A549 (cell line): ENCODE results near the gene FZD4. TPM values are rescaled to one million over a fixed set of nuclear protein-coding genes. Genes with fewer than 3 reads are reported as not detected.

Source experiments
- ATAC-seq, 2 experiments: fragments of 200-7000 bp in 1 of 2; fragments of >200 bp in 1 of 2; cut with Nextera tagmentation in 1 of 2; cut with Tn5 transposase in 1 of 2; 3 replicates each; pipeline versions ENCODE4 v1.8.0 to v1.9.1; 2018 to 2020; ENCODE audit warnings: mild to moderate bottlenecking in 1 of 2, moderate library complexity in 1 of 2
- CTCF ChIA-PET: fragments of 300-600 bp; sonication (Branson Sonifier 250); formaldehyde crosslinking; extraction: SDS; loops from one replicate; lab custom pipeline; 2021; ENCODE audit warnings: antibody characterized with exemption, inconsistent platforms; lab: Yijun Ruan, JAX
- POLR2A ChIA-PET: fragments of 350-600 bp; formaldehyde crosslinking; extraction: SDS; loops from one replicate; lab custom pipeline; 2021; ENCODE audit warnings: antibody characterized with exemption, inconsistent platforms; lab: Yijun Ruan, JAX
- DNase-seq, 2 experiments: peaks; one replicate each; pipeline versions ENCODE4 v3.0.0 to v3.0.0-alpha.2; 2011 to 2016; ENCODE audit warnings: low read depth in 1 of 2, low spot score in 1 of 2
- FAIRE-seq: peaks from 2 replicates; lab custom pipeline; 2011; peaks lifted over from hg19 to GRCh38; lab: Jason Lieb, UNC
- H3K27ac ChIP-seq, 2 experiments: fragments of >200 bp; sonication (Bioruptor Twin); formaldehyde crosslinking; 3 replicates each; pipeline ENCODE4 v1.5.1; 2016 to 2017
- H3K4me1 ChIP-seq: fragments of >200 bp; sonication (Bioruptor Twin); formaldehyde crosslinking; 3 replicates; pipeline ENCODE4 v1.6.1; 2016
- H3K4me2 ChIP-seq: fragments of >200 bp; sonication (Bioruptor Twin); formaldehyde crosslinking; 3 replicates; pipeline ENCODE4 v1.6.1; 2016
- H3K4me3 ChIP-seq: fragments of >200 bp; sonication (Bioruptor Twin); formaldehyde crosslinking; 3 replicates; pipeline ENCODE4 v1.5.1; 2016
- H3K9me3 ChIP-seq: fragments of >200 bp; sonication (Bioruptor Twin); formaldehyde crosslinking; 3 replicates; pipeline ENCODE4 v1.6.1; 2016
- ATOH8 ChIP-seq: fragments of 250-450 bp; sonication (Bioruptor Pico); IDR thresholded peaks from 2 replicates; pipeline ENCODE4 v1.5.0; 2020; ENCODE audit warnings: low read depth, mild to moderate bottlenecking, moderate library complexity
- BCL3 ChIP-seq: fragments of >200 bp; sonication (Bioruptor Twin); formaldehyde crosslinking; IDR thresholded peaks from 3 replicates; pipeline ENCODE4 v1.6.1; 2016
- BHLHE40 ChIP-seq: IDR thresholded peaks from 2 replicates; pipeline ENCODE4 v1.6.1; 2012; ENCODE audit warnings: low read depth, low read length, inconsistent platforms
- E2F6 ChIP-seq: IDR thresholded peaks from 2 replicates; pipeline ENCODE4 v1.6.1; 2012; ENCODE audit warnings: low read depth, borderline replicate concordance
- EHMT2 ChIP-seq: fragments of 200-600 bp; sonication (generic); IDR thresholded peaks from 2 replicates; pipeline ENCODE4 v1.6.1; 2016; ENCODE audit warnings: antibody characterized with exemption, low read depth, mild to moderate bottlenecking, moderate library complexity
- FOXS1 ChIP-seq: fragments of 250-450 bp; sonication (Bioruptor Pico); IDR thresholded peaks from 2 replicates; pipeline ENCODE4 v1.5.0; 2020; ENCODE audit warnings: mild to moderate bottlenecking, moderate library complexity
- HES2 ChIP-seq: fragments of >200 bp; sonication (Bioruptor Twin); formaldehyde crosslinking; IDR thresholded peaks from 2 replicates; pipeline ENCODE4 v1.6.1; 2016
- HEYL ChIP-seq: fragments of 250-450 bp; sonication (Bioruptor Pico); IDR thresholded peaks from 2 replicates; pipeline ENCODE4 v1.8.0; 2021; ENCODE audit warnings: mild to moderate bottlenecking, moderate library complexity
- HMGXB4 ChIP-seq: fragments of 250-450 bp; sonication (Bioruptor Pico); IDR thresholded peaks from 2 replicates; pipeline ENCODE4 v1.5.0; 2021; ENCODE audit warnings: mild to moderate bottlenecking, moderate library complexity, borderline replicate concordance
- HOXA7 ChIP-seq: fragments of 250-450 bp; sonication (Bioruptor Pico); IDR thresholded peaks from 2 replicates; pipeline ENCODE4 v1.5.0; 2020; ENCODE audit warnings: mild to moderate bottlenecking, moderate library complexity
- MAFK ChIP-seq: fragments of 450-650 bp; IDR thresholded peaks from 2 replicates; pipeline ENCODE4 v1.6.1; 2014; ENCODE audit not compliant: partially characterized antibody
- MAX ChIP-seq: IDR thresholded peaks from 2 replicates; pipeline ENCODE4 v1.6.1; 2012
- MAZ ChIP-seq: fragments of 150-350 bp; IDR thresholded peaks from 2 replicates; pipeline ENCODE4 v1.6.1; 2014; ENCODE audit warnings: antibody characterized with exemption, low read depth, low read length, borderline replicate concordance
- MYC ChIP-seq: IDR thresholded peaks from 2 replicates; pipeline ENCODE4 v1.6.1; 2012; ENCODE audit warnings: mild to moderate bottlenecking, inconsistent platforms, low read length, improper control_type of control experiment, borderline replicate concordance
- NFE2L2 ChIP-seq: fragments of 150-350 bp; conservative IDR thresholded peaks from 2 replicates; pipeline ENCODE4 v1.6.1; 2014; ENCODE audit warnings: low read length
- NR3C1 ChIP-seq: fragments of >200 bp; sonication (Bioruptor Twin); formaldehyde crosslinking; IDR thresholded peaks from 3 replicates; pipeline ENCODE4 v1.6.1; 2017
- POLR2A ChIP-seq: IDR thresholded peaks from 2 replicates; pipeline ENCODE4 v1.6.1; 2012; ENCODE audit warnings: mild to moderate bottlenecking, low read length
- POLR2AphosphoS2 ChIP-seq: conservative IDR thresholded peaks from 2 replicates; pipeline ENCODE4 v1.6.1; 2012; ENCODE audit warnings: low read length, improper control_type of control experiment, inconsistent platforms
- RARB ChIP-seq: fragments of 250-450 bp; sonication (Bioruptor Pico); IDR thresholded peaks from 2 replicates; pipeline ENCODE4 v1.8.0; 2021; ENCODE audit warnings: mild to moderate bottlenecking, moderate library complexity
- REST ChIP-seq: fragments of 200-600 bp; sonication (generic); IDR thresholded peaks from 2 replicates; pipeline ENCODE4 v1.6.1; 2016; ENCODE audit warnings: antibody characterized with exemption, mild to moderate bottlenecking, moderate library complexity
- RFX5 ChIP-seq: fragments of 450-650 bp; IDR thresholded peaks from 2 replicates; pipeline ENCODE4 v1.7.1; 2014; ENCODE audit warnings: antibody characterized with exemption, mild to moderate bottlenecking, moderate library complexity
- RNF2 ChIP-seq: fragments of 200-600 bp; sonication (generic); IDR thresholded peaks from 2 replicates; pipeline ENCODE4 v1.6.1; 2016; ENCODE audit warnings: low read depth, mild to moderate bottlenecking, antibody characterized with exemption, moderate library complexity, borderline replicate concordance
- SMC3 ChIP-seq: fragments of >200 bp; sonication (Bioruptor Twin); formaldehyde crosslinking; IDR thresholded peaks from 3 replicates; pipeline ENCODE4 v1.6.1; 2018; ENCODE audit warnings: inconsistent platforms
- TFCP2L1 ChIP-seq: fragments of 250-450 bp; sonication (Bioruptor Pico); IDR thresholded peaks from 2 replicates; pipeline ENCODE4 v1.5.0; 2021; ENCODE audit warnings: mild to moderate bottlenecking
- ZC3H11A ChIP-seq: fragments of 450-650 bp; IDR thresholded peaks from 2 replicates; pipeline ENCODE4 v1.6.1; 2014; ENCODE audit warnings: antibody characterized with exemption, mild to moderate bottlenecking
- ZNF302 ChIP-seq: fragments of 250-450 bp; sonication (Bioruptor Pico); IDR thresholded peaks from 2 replicates; pipeline ENCODE4 v1.9.0; 2021; ENCODE audit warnings: inconsistent platforms, mild to moderate bottlenecking, moderate library complexity
- WGBS: methylation state at CpG from one replicate; pipeline ENCODE4 v1.1.6; 2017; ENCODE audit errors: missing lambda C conversion rate; 5-methylcytosine and 5-hydroxymethylcytosine counted together
- polyA plus RNA-seq, 4 experiments: library from polyadenylated mRNA; depleted of rRNA in 3 of 4; stranded (reverse); fragments of >200 nt; fragmentation: RNase III in 1 of 4; extraction: RNeasy Plus Mini Kit Qiagen cat#74134 plus additional on column Dnase treatment in 1 of 4; gene quantifications; 2 replicates in 3 of 4; 3 replicates in 1 of 4; pipeline ENCODE4 v1.2.3, GENCODE V29; 2011 to 2017

FZD4 gene
- polyA plus RNA-seq, 2 of the 4 experiments (the other 2 are of a cell fraction): 0.67 to 0.90 TPM

- TF ChIP-seq SMC3: no peak
- TF ChIP-seq, all 56 proteins: peak for 4
Observed at GRCh38 chr11:86954269-86955110, 705 bp downstream of the FZD4 start (continued).

GRCh38 chr11:86952221-86952875, 2.8 kb downstream of the FZD4 start:
- H3K9me3 ChIP-seq: no peaks in the 10 kb centered on the region
- DNase-seq (no peak), FAIRE-seq (no peak)
- TF ChIP-seq POLR2A (no peak), ZC3H11A (no peak), TFCP2L1 (CRISPR knock-in tag) (no peak), HEYL (CRISPR knock-in tag) (no peak), MAX (no peak), E2F6 (no peak), NR3C1 (no peak), REST (no peak), BCL3 (no peak), ZNF302 (CRISPR knock-in tag) (no peak), MAZ (no peak), POLR2AphosphoS2 (no peak), FOXS1 (no peak)
- TF ChIP-seq, all 56 proteins: peak for 0
- no peak overlapping the region for H3K4me2 ChIP-seq
- ATAC-seq: no peak
- POLR2A ChIA-PET: no interaction called here
- CTCF ChIA-PET: interaction anchor here (5.8 kb wide), 1 partner anchor 13 kb away, joined by 46 read pairs; no protein-coding TSS in a partner anchor
- no peak overlapping the region for H3K27ac ChIP-seq
- no peak overlapping the region for H3K4me3 ChIP-seq
- peaks cover 9% of the 10 kb centered on the region; the same call in 1 of the 3 replicates for H3K4me1 ChIP-seq
- WGBS: 89% methylated on average over 8 of the region's 8 CpGs

- ChIA-PET POLR2A (no interaction called here), CTCF (interaction anchor here (5.8 kb wide), 1 partner anchor 13 kb away, joined by 46 read pairs; no protein-coding TSS in a partner anchor)
- Histone ChIP-seq H3K4me1 (peaks cover 9% of the 10 kb centered on the region; the same call in 1 of the 3 replicates), H3K4me3 (no peak overlapping the region), H3K27ac (no peak overlapping the region), H3K9me3 (no peaks in the 10 kb centered on the region), H3K4me2 (no peak overlapping the region)
- ATAC-seq (no peak), FAIRE-seq (no peak), DNase-seq (no peak)
- WGBS: 77% methylated on average over 3 of the region's 3 CpGs
- no peak for TF ChIP-seq SMC3
- TF ChIP-seq RFX5: no peak
- TF ChIP-seq HOXA7 (CRISPR knock-in tag): no peak
- no peak for TF ChIP-seq MAFK
- no peak for TF ChIP-seq RARB
- TF ChIP-seq HES2: no peak
- no peak for TF ChIP-seq POLR2A
- TF ChIP-seq MYC: no peak
- TF ChIP-seq BHLHE40: no peak
- no peak for TF ChIP-seq ATOH8 (CRISPR knock-in tag)
- TF ChIP-seq EHMT2: no peak
- TF ChIP-seq HMGXB4 (CRISPR knock-in tag): no peak
- TF ChIP-seq NFE2L2: no peak
- no peak for TF ChIP-seq RNF2
Observed at GRCh38 chr11:86951706-86952105, 3.5 kb downstream of the FZD4 start.
